SU-DHL-6 (cell line): ENCODE measurements around the gene FGD5.
"Not testable (repeated sequence)": the region's sequence is repeated elsewhere in the genome, so short reads cannot be mapped to it uniquely, and the experiment has no call there.

Experiments
- H2AFZ ChIP-seq: fragments of 200-600 bp; sonication (generic); 2 replicates; pipeline ENCODE4 v1.6.1; 2014; ENCODE audit warnings: low read depth, mild to moderate bottlenecking, moderate library complexity, mixed read lengths, antibody characterized with exemption, low read length; ENCODE audit not compliant: severe bottlenecking
- H3F3A ChIP-seq: fragments of 200-600 bp; shearing (Covaris generic); 2 replicates; pipeline ENCODE4 v1.6.0; 2016; ENCODE audit warnings: antibody characterized with exemption, mild to moderate bottlenecking; ENCODE audit not compliant: insufficient read depth
- H3K27ac ChIP-seq: fragments of 200-600 bp; sonication (generic); 2 replicates; pipeline ENCODE4 v1.5.1; 2016; ENCODE audit warnings: low read depth, mild to moderate bottlenecking, low read length, moderate library complexity, mixed read lengths
- H3K27me3 ChIP-seq: fragments of 200-600 bp; sonication (generic), shearing (Covaris generic); 2 replicates; pipeline ENCODE4 v1.6.0; 2014; ENCODE audit warnings: mild to moderate bottlenecking, low read length
- H3K36me3 ChIP-seq: fragments of 200-600 bp; sonication (generic); 2 replicates; pipeline ENCODE4 v1.6.1; 2014; ENCODE audit warnings: mild to moderate bottlenecking, low read length, mixed read lengths
- H3K4me2 ChIP-seq: fragments of 300-600, 200-600 bp; shearing (Covaris generic), sonication (generic); 2 replicates; pipeline ENCODE4 v1.6.0; 2014; ENCODE audit warnings: low read length, low read depth, mild to moderate bottlenecking; ENCODE audit not compliant: poor library complexity, severe bottlenecking
- H3K4me3 ChIP-seq: fragments of 200-600 bp; sonication (generic); 2 replicates; pipeline ENCODE4 v1.5.1; 2014; ENCODE audit warnings: antibody characterized with exemption, low read length, mild to moderate bottlenecking, mixed read lengths; ENCODE audit not compliant: insufficient read depth, poor library complexity, severe bottlenecking
- H3K79me2 ChIP-seq: fragments of 200-600 bp; sonication (generic); 2 replicates; pipeline ENCODE4 v1.6.1; 2014; ENCODE audit warnings: mild to moderate bottlenecking, low read length, moderate library complexity; ENCODE audit not compliant: insufficient read depth
- H3K9ac ChIP-seq: fragments of 200-600 bp; sonication (generic); 2 replicates; pipeline ENCODE4 v1.7.0; 2014; ENCODE audit warnings: mild to moderate bottlenecking, low read length
- H3K9me2 ChIP-seq: fragments of 200-600 bp; sonication (generic); replicated peaks from 2 replicates; pipeline ENCODE4 v1.6.1; 2014; ENCODE audit warnings: low read length; ENCODE audit not compliant: insufficient read depth
- H3K9me3 ChIP-seq: fragments of 200-600 bp; sonication (generic); 2 replicates; pipeline ENCODE4 v1.6.1; 2014; ENCODE audit warnings: low read length, mixed read lengths; ENCODE audit not compliant: insufficient read depth
- H4K20me1 ChIP-seq: fragments of 200-600 bp; sonication (generic); 2 replicates; pipeline ENCODE4 v1.6.1; 2014; ENCODE audit warnings: low read depth, mild to moderate bottlenecking, antibody characterized with exemption, low read length, moderate library complexity, mixed read lengths
- CTCF ChIP-seq: fragments of 200-600 bp; sonication (generic); IDR thresholded peaks from one replicate; pipeline ENCODE4 v1.5.1; 2017; ENCODE audit warnings: antibody characterized with exemption, mild to moderate bottlenecking, low read length, moderate library complexity; ENCODE audit not compliant: insufficient read depth, poor library complexity, severe bottlenecking
- EZH2phosphoT487 ChIP-seq: fragments of 200-600 bp; sonication (generic), shearing (Covaris generic); conservative IDR thresholded peaks from 2 replicates; pipeline ENCODE4 v1.6.1; 2018; ENCODE audit warnings: mild to moderate bottlenecking, antibody characterized with exemption, low read length, moderate library complexity, mixed read lengths

The FGD5 gene

GRCh38 chr3:14902719-14903118 lies 84.0 kb downstream of the FGD5 start:
- TF ChIP-seq CTCF (no peak), EZH2phosphoT487 (no peak)
- no peak overlapping the region for H3K9ac ChIP-seq
- H3K27ac ChIP-seq, result no peak overlapping the region
- H3K4me3 ChIP-seq, result no peak overlapping the region
- no peak overlapping the region for H2AFZ ChIP-seq
- H3K9me3 ChIP-seq, result peaks cover 9% of the 10 kb centered on the region
- H3K27me3 ChIP-seq, result no peaks in the 10 kb centered on the region
- H3K79me2 ChIP-seq, result no peaks in the 10 kb centered on the region
- H3F3A ChIP-seq, result no peaks in the 10 kb centered on the region
- H3K9me2 ChIP-seq, result no peaks in the 10 kb centered on the region
- no peak overlapping the region for H3K4me2 ChIP-seq
- H3K36me3 ChIP-seq, result no peaks in the 10 kb centered on the region
- no peaks in the 10 kb centered on the region for H4K20me1 ChIP-seq

- not testable (repeated sequence) for H3K4me2 ChIP-seq, H3K27me3 ChIP-seq, H4K20me1 ChIP-seq, H3K9me2 ChIP-seq, H3K79me2 ChIP-seq, H3K9ac ChIP-seq, H3K4me3 ChIP-seq, H3F3A ChIP-seq, H2AFZ ChIP-seq, H3K9me3 ChIP-seq, H3K36me3 ChIP-seq, H3K27ac ChIP-seq
Measured at GRCh38 chr3:14903501-14903900, 84.7 kb downstream of the FGD5 start.

- H3F3A ChIP-seq, result no peaks in the 10 kb centered on the region
- no peak overlapping the region for H3K4me2 ChIP-seq
- H3K36me3 ChIP-seq, result no peaks in the 10 kb centered on the region
- H2AFZ ChIP-seq, result no peak overlapping the region
- H3K79me2 ChIP-seq, result no peaks in the 10 kb centered on the region
- H3K4me3 ChIP-seq, result no peak overlapping the region
- H3K27me3 ChIP-seq, result no peaks in the 10 kb centered on the region
- H3K9me3 ChIP-seq, result peaks cover 9% of the 10 kb centered on the region
- no peaks in the 10 kb centered on the region for H4K20me1 ChIP-seq
- TF ChIP-seq CTCF, result no peak
- H3K9me2 ChIP-seq, result no peaks in the 10 kb centered on the region
- H3K9ac ChIP-seq, result no peak overlapping the region
- no peak overlapping the region for H3K27ac ChIP-seq
Measured at GRCh38 chr3:14905055-14905657, 86.4 kb downstream of the FGD5 start.

GRCh38 chr3:14906355-14906971 lies 87.7 kb downstream of the FGD5 start:
- Histone ChIP-seq H3K4me2 (no peak overlapping the region), H3K36me3 (no peaks in the 10 kb centered on the region), H3K79me2 (no peaks in the 10 kb centered on the region), H2AFZ (no peak overlapping the region), H4K20me1 (no peaks in the 10 kb centered on the region), H3K9me3 (peaks cover 9% of the 10 kb centered on the region), H3K27ac (no peak overlapping the region), H3K27me3 (no peaks in the 10 kb centered on the region), H3K4me3 (no peak overlapping the region), H3F3A (no peaks in the 10 kb centered on the region), H3K9ac (no peak overlapping the region), H3K9me2 (no peaks in the 10 kb centered on the region)
- TF ChIP-seq CTCF (no peak), EZH2phosphoT487 (no peak)
